Activated CD4-positive, CD25-positive, alpha-beta regulatory T cell treated with anti-CD3 and anti-CD28 coated beads, Interleukin-2, amount 50 U/mL, for 72 hours (primary cell): ENCODE results near the gene RABAC1.
A peak's percentile ranks its signal among the peaks of the same experiment; 100 is the strongest.

Experiments
- DNase-seq: peaks from one replicate; pipeline ENCODE4 v3.0.0; 2021

RABAC1 gene

DNA sequence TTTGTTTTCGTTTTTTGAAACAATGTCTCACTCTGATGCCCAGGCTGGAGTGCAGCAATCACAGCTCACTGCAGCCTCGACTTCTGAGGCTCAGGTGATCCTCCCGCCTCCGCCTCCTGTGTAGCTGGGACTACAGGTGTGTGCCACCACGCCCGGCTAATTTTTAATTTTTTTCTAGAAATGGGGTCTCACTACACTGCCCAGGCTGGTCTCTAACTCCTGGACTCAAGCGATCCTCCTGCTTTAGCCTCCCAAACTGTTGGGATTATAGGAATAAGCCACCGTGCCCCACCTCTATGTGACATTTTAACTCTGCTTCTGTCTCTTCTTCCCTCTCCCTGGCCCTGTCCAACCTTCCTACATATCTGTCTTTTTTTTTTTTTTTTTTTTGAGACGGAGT lies 29.8 kb upstream of the RABAC1 start:
- no peak for DNase-seq

DNA sequence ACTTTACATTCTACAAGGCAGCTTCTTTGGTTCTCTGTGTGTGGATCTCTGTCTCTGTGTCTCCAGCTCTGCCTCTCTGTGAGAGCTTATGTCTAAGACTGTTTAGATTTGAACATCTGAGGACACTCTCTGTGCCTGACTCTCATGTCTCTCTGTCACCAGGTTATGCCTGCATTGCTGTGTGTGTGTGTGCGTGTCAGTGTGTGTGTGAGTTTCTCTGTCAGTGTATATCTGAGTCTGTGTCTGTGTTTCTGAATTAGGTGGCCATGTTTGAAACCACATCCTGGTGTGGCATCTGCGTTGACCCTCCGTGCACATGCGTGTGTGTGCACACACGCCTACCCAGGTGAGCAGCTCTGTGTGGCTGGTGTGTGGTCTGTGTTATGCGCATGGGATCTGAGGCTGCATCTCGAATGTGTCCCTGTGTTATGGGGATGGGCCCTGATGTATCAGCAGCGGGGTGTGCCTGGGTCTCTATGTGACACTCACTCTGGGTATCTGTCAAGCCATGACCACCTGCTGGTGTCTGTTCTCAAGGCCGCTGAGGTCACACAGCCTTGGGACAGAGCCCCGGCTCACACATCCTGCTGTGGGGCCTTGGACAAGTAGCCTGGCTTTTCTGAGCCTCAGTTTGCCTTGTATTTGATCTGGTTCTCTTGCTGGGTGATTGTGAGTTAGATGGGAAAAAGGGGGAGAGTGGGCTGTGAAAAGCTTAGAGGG lies 28.2 kb upstream of the RABAC1 start:
- no peak for DNase-seq

- DNase-seq, result no peak
Measured at GRCh38 chr19:41984961-41985360, 25.8 kb upstream of the RABAC1 start.

DNA sequence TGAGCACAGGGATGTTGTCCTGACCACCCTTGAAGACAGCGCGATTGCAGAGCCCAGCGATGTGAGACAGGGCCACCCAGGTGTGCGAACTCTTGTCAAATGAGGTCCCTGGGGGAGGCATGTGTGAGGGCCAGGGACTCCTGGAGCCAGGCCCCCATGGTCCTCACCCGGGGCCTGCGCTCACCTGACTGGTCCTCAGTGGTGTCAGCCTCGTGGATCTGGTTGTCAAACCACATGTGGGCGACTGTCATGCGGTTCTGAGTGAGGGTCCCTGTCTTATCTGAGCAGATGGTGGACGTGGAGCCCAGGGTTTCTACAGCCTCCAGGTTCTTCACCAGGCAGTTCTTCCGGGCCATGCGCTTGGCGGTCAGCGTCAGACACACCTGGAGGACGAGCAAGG lies 22.6 kb upstream of the RABAC1 start:
- DNase-seq, result no peak

DNA sequence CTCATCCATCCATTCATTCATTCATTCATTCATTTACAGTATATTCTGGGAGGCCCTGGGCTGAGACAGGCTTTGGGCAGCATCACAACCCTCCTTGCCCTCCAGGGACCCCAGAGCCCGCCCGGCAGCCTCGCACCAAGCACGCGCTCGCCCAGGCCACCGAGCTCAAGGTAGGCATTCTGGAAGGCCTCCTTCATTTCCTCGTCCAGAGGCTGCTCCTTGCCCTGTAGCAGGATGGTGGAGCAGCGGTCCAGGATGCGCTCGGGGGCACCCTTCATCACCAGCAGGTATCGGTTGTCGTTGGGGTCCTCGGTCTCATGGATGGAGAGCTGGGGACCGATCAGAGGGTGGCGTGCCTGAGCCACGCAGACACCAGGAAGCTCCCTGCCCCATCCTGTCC lies 19.3 kb upstream of the RABAC1 start:
- no peak for DNase-seq

- DNase-seq, result no peak
Measured at GRCh38 chr19:41977916-41978315, 18.8 kb upstream of the RABAC1 start.

- DNase-seq, result no peak
Measured at GRCh38 chr19:41974652-41975051, 15.5 kb upstream of the RABAC1 start.

- DNase-seq, result no peak
Measured at GRCh38 chr19:41971363-41971762, 12.2 kb upstream of the RABAC1 start.

GRCh38 chr19:41969772-41970458 lies 10.8 kb upstream of the RABAC1 start:
- DNase-seq, result no peak

DNA sequence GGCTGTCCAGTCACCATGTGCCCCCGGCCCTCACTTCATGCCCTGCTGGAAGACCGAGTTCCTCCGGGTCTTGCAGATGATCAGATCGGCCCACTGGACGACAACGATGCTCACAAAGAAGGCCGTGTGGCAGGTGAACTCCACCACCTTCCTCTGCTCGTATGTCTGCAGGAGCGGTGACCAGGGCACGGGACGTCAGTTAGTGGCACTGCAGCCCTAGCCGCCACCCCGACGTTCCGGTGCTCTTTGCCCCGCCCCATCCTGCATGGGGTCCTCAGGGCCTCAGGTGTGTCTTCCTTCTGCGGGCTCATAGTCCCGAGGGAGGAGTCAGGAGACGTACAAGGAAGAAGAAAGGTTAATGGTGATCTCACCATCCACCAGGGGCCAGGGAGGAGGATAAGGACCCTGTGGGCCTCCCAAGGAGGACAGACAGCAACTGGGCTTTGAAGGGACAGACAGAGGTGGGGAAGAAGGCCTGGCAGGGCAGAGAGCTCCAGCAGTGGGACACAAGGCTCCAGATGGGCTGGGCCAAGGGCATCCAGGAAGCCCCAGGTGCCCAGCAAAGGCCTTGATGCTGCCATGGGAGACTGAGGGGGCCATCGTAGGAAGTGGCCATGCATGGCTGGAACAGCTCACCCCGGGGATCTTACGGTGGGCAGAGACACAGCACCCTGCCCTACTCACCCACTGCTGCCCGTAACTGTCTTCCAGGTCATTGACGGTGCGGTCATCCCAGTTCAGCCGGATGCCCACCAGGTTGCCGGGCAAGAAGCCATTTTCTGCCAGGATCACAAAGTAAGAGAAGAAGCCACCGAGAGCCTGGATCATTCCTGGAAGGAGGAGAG lies 9.9 kb upstream of the RABAC1 start:
- DNase-seq, result no peak

GRCh38 chr19:41967054-41967783 lies 8.1 kb upstream of the RABAC1 start:
- no peak for DNase-seq

- DNase-seq, result no peak
Measured at GRCh38 chr19:41965106-41965505, 6.0 kb upstream of the RABAC1 start.

GRCh38 chr19:41960973-41961372 lies 1.9 kb upstream of the RABAC1 start:
- DNase-seq, result no peak

- peak; percentile 90 for DNase-seq
Measured at GRCh38 chr19:41958367-41959055, 610 bp downstream of the RABAC1 start.

DNA sequence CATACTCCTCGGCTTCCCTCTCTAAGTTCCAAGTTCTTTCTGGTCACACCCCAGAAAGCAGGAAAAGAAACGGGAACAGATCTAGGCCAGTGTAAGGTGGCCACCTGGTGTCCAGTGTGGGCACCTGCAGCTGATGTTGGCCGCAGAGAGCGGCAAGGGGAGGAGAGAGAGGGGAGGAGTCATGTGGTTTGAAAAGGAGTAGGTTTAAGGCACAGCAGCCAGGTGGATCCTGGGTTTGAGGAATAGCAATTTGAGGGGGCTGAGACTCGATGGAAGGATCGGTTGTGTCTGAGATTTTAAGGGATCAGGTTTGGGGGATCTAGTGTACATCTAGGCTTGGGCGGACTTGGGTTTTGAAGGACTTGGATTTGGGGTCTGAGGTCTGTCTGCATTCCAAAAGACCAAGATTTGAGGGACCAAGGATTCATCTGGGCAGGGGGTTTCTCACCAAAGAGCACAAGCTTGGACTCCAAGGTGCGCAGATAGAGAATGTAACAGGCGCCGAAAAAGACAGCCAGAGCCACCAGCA lies 1.2 kb downstream of the RABAC1 start:
- peak; percentile 51 for DNase-seq

GRCh38 chr19:41957161-41957837 lies 1.8 kb downstream of the RABAC1 start:
- DNase-seq, result no peak

- DNase-seq, result no peak
Measured at GRCh38 chr19:41956621-41957020, 2.5 kb downstream of the RABAC1 start.

GRCh38 chr19:41955521-41955920 lies 3.6 kb downstream of the RABAC1 start:
- DNase-seq, result no peak

- DNase-seq, result peak; percentile 93
Measured at GRCh38 chr19:41951686-41952172, 7.4 kb downstream of the RABAC1 start.

DNA sequence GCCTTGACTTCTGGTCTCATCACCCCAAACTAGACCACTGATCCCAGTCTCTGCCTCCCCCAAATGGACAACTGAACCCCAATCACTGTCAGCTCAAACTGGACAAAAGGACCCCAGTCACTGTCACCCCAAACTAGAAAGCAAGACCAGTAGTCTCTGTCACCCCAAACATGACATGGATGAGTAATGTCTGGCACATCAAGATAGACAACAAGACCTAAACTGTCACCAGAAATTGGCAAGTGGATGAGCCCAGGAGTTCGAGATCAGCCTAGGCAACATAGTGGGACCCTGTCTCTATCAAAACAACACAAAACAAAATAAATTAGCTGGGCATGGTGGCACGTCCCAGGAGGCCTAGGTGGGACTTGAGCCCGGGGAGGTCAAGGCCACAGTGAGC lies 12.0 kb downstream of the RABAC1 start:
- DNase-seq, result no peak

DNA sequence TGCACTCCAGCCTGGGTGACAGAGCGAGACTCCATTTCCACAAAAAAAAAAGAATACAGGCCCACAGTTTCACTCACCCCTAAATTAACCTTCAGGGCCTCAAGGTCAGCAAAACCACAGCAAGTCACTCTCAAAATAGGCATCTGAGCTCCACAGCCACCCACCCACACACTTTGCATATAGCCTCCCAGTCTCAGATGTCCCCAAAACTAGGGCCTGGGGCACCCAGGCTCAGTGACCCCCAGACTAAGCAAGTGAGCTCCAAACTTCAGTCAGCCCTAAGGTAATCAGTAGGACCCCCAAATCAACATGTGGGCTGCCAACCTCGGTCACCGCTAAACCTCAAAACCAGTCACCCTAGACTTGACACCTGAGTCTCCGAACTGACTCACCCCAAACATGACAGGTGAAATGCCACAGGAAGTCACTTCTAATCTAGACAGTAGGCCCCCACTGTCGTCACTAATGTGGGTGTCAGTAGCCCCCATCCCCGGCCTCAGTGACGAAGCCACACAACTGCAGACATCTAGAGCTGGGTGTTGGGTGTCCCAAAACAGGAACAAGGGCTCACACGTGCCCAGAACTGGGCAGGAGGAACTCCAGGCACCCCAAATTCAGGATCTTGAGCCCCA lies 13.9 kb downstream of the RABAC1 start:
- peak; percentile 75 for DNase-seq
